Measurements from ENCODE around the gene PRR18. TPM values are rescaled to one million over a fixed set of nuclear protein-coding genes. Genes with fewer than 3 reads are reported as not detected.

PRR18 gene
- total and polyA plus RNA-seq, 2 of the 13 experiments (the other 11 are each of a cell fraction or from before 2014, with no cell fraction given) = 0.04 TPM

DNA sequence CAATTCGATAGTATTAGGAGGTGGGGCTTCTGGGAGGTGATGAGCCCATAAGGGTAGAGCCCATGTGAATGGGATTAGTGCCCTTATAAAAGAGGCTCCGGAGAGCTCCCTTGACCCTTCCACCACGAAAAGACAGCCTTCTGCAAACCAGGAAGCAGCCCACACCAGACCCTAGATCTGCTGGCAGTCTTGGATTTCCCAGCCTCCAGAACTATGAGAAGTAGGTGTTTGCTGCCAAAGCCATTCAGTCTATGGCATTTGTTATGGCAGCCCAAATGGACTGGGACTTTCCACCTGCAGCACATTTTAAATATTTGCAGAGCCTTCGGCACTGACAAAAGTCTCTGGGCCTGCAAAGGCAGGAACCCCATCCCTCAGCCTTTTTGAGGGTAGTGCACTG, 46.0 kb upstream of the PRR18 start:
- Histone ChIP-seq H3K27ac (ENCODE audit: extremely low read length, insufficient read depth, low read length) (no peak overlapping the region), H3K4me3 (replicated peaks in 1 of 3; ENCODE audit: insufficient read depth in 1 of 3, low read depth in 2 of 3, low read length in 3 of 3) (no peak overlapping the region), H3K36me3 (replicated peaks in 1 of 2; ENCODE audit: control insufficient read depth in 1 of 2, insufficient read depth in 2 of 2, low read length in 2 of 2) (no peaks in the 10 kb centered on the region), H3K9ac (ENCODE audit: insufficient read depth, low read depth, low read length) (no peak overlapping the region), H3K4me2 (ENCODE audit: low read depth, low read length) (no peak overlapping the region), H3K4me1 (ENCODE audit: insufficient read depth, low read length) (peaks cover 48% of the 10 kb centered on the region), H2AFZ (ENCODE audit: low read length) (no peak overlapping the region), H3K9me3 (ENCODE audit: low read length) (peaks cover 12% of the 10 kb centered on the region; the same call in 1 of the 2 replicates), H3K79me2 (ENCODE audit: insufficient read depth, low read length) (no peaks in the 10 kb centered on the region), H3K27me3 (ENCODE audit: control insufficient read depth in 1 of 2, insufficient read depth in 2 of 2, low read length in 2 of 2) (no peaks in the 10 kb centered on the region), H4K20me1 (ENCODE audit: insufficient read depth, low read length) (no peaks in the 10 kb centered on the region)
- 68% methylated on average over 4 of the region's 4 CpGs for WGBS (ENCODE audit: low lambda C conversion rate)
- intact Hi-C loops (cut with micrococcal nuclease; ENCODE audit: unreplicated experiment) = no loop called here
- no TSS peak for BruUV-seq (replicated peaks)
- in situ Hi-C loops (cut with HindIII; ENCODE audit: extremely low pct_ligation_motif_present, low pct_unique_long_range_greater_than_20kb) = no loop called here
- DNase-seq (ENCODE audit: low spot score) (no peak), FAIRE-seq (no peak), ATAC-seq (no peak)
- POLR2A ChIA-PET = no interaction called here
- TF ChIP-seq ZNF564 (CRISPR knock-in tag; IDR thresholded peaks at IDR 0.05) (peak; percentile 98), HNRNPUL1 (IDR thresholded peaks at IDR 0.05; ENCODE audit: low read depth, low read length) (no peak)
- CTCF ChIA-PET (ENCODE audit: low intra/inter-chr PET ratio, low total read pairs) = no interaction called here

DNA sequence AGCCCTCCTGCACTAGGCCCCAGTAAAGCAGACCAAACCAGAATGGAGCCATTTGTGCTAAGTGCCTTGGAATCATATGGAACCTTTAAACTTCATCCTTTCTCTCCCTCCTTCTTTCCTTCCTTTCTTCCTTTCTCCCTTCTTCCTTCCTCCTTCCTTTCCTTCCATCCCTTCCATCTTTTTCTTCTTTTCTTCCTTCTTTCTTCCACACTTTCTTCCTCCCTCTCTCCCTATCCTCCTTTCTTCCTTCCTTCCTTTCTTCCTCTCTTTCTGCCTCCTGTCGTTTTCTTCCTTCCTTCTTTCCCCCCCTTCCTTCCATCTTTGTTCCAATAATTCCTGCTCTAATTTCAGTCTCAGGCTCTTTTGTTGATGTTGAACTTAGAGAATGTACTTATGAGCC, 45.3 kb upstream of the PRR18 start:
- CTCF ChIA-PET (ENCODE audit: low intra/inter-chr PET ratio, low total read pairs) = no interaction called here
- no peak overlapping the region for H3K4me3 ChIP-seq (replicated peaks in 1 of 3; ENCODE audit: insufficient read depth in 1 of 3, low read depth in 2 of 3, low read length in 3 of 3)
- H3K27ac ChIP-seq (ENCODE audit: extremely low read length, insufficient read depth, low read length) = no peak overlapping the region
- WGBS (ENCODE audit: low lambda C conversion rate) = 79% methylated on average over 1 of the region's 1 CpG
- POLR2A ChIA-PET = no interaction called here
- H4K20me1 ChIP-seq (ENCODE audit: insufficient read depth, low read length) = no peaks in the 10 kb centered on the region
- intact Hi-C loops (cut with micrococcal nuclease; ENCODE audit: unreplicated experiment) = no loop called here
- in situ Hi-C loops (cut with HindIII; ENCODE audit: extremely low pct_ligation_motif_present, low pct_unique_long_range_greater_than_20kb) = no loop called here
- FAIRE-seq (no peak), DNase-seq (ENCODE audit: low spot score) (no peak), ATAC-seq (no peak)
- H3K4me2 ChIP-seq (ENCODE audit: low read depth, low read length) = no peak overlapping the region
- no peak overlapping the region for H3K9ac ChIP-seq (ENCODE audit: insufficient read depth, low read depth, low read length)
- no TSS peak for BruUV-seq (replicated peaks)
- H3K36me3 ChIP-seq (replicated peaks in 1 of 2; ENCODE audit: control insufficient read depth in 1 of 2, insufficient read depth in 2 of 2, low read length in 2 of 2) = no peaks in the 10 kb centered on the region
- peaks cover 55% of the 10 kb centered on the region for H3K4me1 ChIP-seq (ENCODE audit: insufficient read depth, low read length)
- H2AFZ ChIP-seq (ENCODE audit: low read length) = no peak overlapping the region
- no peaks in the 10 kb centered on the region for H3K27me3 ChIP-seq (ENCODE audit: control insufficient read depth in 1 of 2, insufficient read depth in 2 of 2, low read length in 2 of 2)
- H3K79me2 ChIP-seq (ENCODE audit: insufficient read depth, low read length) = no peaks in the 10 kb centered on the region
- H3K9me3 ChIP-seq (ENCODE audit: low read length) = peaks cover 12% of the 10 kb centered on the region; the same call in 1 of the 2 replicates
- TF ChIP-seq PLRG1 (conservative IDR thresholded peaks at IDR 0.05) (peak; percentile 83; the same call in 1 of the 2 replicates), NFKB2 (CRISPR knock-in tag; IDR thresholded peaks at IDR 0.05; ENCODE audit: borderline replicate concordance) (no peak), SPEN (CRISPR knock-in tag; IDR thresholded peaks at IDR 0.05; ENCODE audit: low read depth) (no peak), FOXK2 (IDR thresholded peaks at IDR 0.05) (0 out of 2 replicates have a peak, but pooled peaks have one; percentile 24), ZNF10 (CRISPR knock-in tag; IDR thresholded peaks at IDR 0.05; ENCODE audit: borderline replicate concordance, low read depth) (no peak), KLF12 (CRISPR knock-in tag; IDR thresholded peaks at IDR 0.05; ENCODE audit: borderline replicate concordance) (no peak), ZNF549 (CRISPR knock-in tag; IDR thresholded peaks at IDR 0.05) (no peak), NONO (IDR thresholded peaks at IDR 0.05) (0 out of 2 replicates have a peak, but pooled peaks have one; percentile 69), NONO (CRISPR knock-in tag; conservative IDR thresholded peaks at IDR 0.05) (no peak), ZNF282 (IDR thresholded peaks at IDR 0.05; ENCODE audit: partially characterized antibody) (peak; percentile 36), FOXP1 (IDR thresholded peaks at IDR 0.05) (0 out of 2 replicates have a peak, but pooled peaks have one; percentile 20), FOXP1 (CRISPR knock-in tag; IDR thresholded peaks at IDR 0.05) (no peak)
- TF ChIP-seq, protein P1, sequence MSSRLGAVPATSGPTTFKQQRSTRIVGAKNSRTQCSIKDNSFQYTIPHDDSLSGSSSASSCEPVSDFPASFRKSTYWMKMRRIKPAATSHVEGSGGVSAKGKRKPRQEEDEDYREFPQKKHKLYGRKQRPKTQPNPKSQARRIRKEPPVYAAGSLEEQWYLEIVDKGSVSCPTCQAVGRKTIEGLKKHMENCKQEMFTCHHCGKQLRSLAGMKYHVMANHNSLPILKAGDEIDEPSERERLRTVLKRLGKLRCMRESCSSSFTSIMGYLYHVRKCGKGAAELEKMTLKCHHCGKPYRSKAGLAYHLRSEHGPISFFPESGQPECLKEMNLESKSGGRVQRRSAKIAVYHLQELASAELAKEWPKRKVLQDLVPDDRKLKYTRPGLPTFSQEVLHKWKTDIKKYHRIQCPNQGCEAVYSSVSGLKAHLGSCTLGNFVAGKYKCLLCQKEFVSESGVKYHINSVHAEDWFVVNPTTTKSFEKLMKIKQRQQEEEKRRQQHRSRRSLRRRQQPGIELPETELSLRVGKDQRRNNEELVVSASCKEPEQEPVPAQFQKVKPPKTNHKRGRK (CRISPR knock-in tag; IDR thresholded peaks at IDR 0.05) = peak; percentile 95
- TF ChIP-seq, protein P2, sequence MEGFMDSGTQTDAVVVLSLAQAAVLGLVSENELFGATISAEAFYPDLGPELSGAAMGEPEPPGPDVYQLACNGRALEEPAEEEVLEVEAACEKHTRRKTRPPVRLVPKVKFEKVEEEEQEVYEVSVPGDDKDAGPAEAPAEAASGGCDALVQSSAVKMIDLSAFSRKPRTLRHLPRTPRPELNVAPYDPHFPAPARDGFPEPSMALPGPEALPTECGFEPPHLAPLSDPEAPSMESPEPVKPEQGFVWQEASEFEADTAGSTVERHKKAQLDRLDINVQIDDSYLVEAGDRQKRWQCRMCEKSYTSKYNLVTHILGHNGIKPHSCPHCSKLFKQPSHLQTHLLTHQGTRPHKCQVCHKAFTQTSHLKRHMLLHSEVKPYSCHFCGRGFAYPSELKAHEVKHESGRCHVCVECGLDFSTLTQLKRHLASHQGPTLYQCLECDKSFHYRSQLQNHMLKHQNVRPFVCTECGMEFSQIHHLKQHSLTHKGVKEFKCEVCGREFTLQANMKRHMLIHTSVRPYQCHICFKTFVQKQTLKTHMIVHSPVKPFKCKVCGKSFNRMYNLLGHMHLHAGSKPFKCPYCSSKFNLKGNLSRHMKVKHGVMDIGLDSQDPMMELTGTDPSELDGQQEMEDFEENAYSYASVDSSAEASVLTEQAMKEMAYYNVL (CRISPR knock-in tag; IDR thresholded peaks at IDR 0.05; ENCODE audit: borderline replicate concordance) = 0 out of 2 replicates have a peak, but pooled peaks have one; percentile 41

All from HepG2 (cell line).